Pulmonary artery endothelial cell (primary cell): ENCODE data around the gene ITGA1. TPM values are rescaled to one million over a fixed set of nuclear protein-coding genes. Genes with fewer than 3 reads are reported as not detected.

Source experiments
- DNase-seq: peaks from one replicate; pipeline ENCODE4 v3.0.0-alpha.2; 2011; ENCODE audit warnings: low read depth, low spot score
- total RNA-seq: library from RNA; depleted of rRNA; stranded (reverse); fragments of >200 nt; gene quantifications from 2 replicates; pipeline ENCODE4 v1.2.3, GENCODE V29; 2014

ITGA1 gene
- total RNA-seq, 1 donor from 2014 or later = 2.2 TPM

GRCh38 chr5:52771343-52772039, 16.2 kb upstream of the ITGA1 start:
- no peak for DNase-seq

GRCh38 chr5:52772668-52773067, 15.0 kb upstream of the ITGA1 start:
- no peak for DNase-seq

GRCh38 chr5:52773342-52773741, 14.4 kb upstream of the ITGA1 start:
- no peak for DNase-seq

- DNase-seq = no peak
Observed at GRCh38 chr5:52774005-52774410, 13.7 kb upstream of the ITGA1 start.

- DNase-seq = no peak
Observed at GRCh38 chr5:52776116-52776515, 11.6 kb upstream of the ITGA1 start.

GRCh38 chr5:52777186-52777585, 10.5 kb upstream of the ITGA1 start:
- DNase-seq = no peak

- DNase-seq = no peak
Observed at GRCh38 chr5:52778781-52779180, 8.9 kb upstream of the ITGA1 start.

- DNase-seq = no peak
Observed at GRCh38 chr5:52779213-52779612, 8.5 kb upstream of the ITGA1 start.

- no peak for DNase-seq
Observed at GRCh38 chr5:52783226-52783959, 4.3 kb upstream of the ITGA1 start.

- no peak for DNase-seq
Observed at GRCh38 chr5:52784737-52785136, 3.0 kb upstream of the ITGA1 start.

GRCh38 chr5:52786391-52786790, 1.3 kb upstream of the ITGA1 start:
- DNase-seq = no peak

- DNase-seq = no peak
Observed at GRCh38 chr5:52786949-52787599, 642 bp upstream of the ITGA1 start.

- no peak for DNase-seq
Observed at GRCh38 chr5:52788505-52788821, 747 bp downstream of the ITGA1 start.

GRCh38 chr5:52789378-52789777, 1.7 kb downstream of the ITGA1 start:
- DNase-seq = no peak

- no peak for DNase-seq
Observed at GRCh38 chr5:52789851-52790250, 2.1 kb downstream of the ITGA1 start.

- no peak for DNase-seq
Observed at GRCh38 chr5:52791366-52791765, 3.6 kb downstream of the ITGA1 start.

GRCh38 chr5:52794519-52794918, 6.8 kb downstream of the ITGA1 start:
- DNase-seq = no peak

- no peak for DNase-seq
Observed at GRCh38 chr5:52796031-52796430, 8.3 kb downstream of the ITGA1 start.

GRCh38 chr5:52796516-52797103, 8.9 kb downstream of the ITGA1 start:
- DNase-seq = no peak

- no peak for DNase-seq
Observed at GRCh38 chr5:52798938-52799337, 11.2 kb downstream of the ITGA1 start.

- no peak for DNase-seq
Observed at GRCh38 chr5:52799358-52799982, 11.8 kb downstream of the ITGA1 start.

GRCh38 chr5:52799983-52800393, 12.3 kb downstream of the ITGA1 start:
- peak; percentile 78 for DNase-seq
